ENCODE data around the gene SLC7A14. TPM values are rescaled to one million over a fixed set of nuclear protein-coding genes. Genes with fewer than 3 reads are reported as not detected.

The SLC7A14 gene
- total and polyA plus RNA-seq, 2 donors (not counting 3 experiments of a cell fraction or from before 2014, with no cell fraction given): 0.07 to 0.57 TPM

DNA sequence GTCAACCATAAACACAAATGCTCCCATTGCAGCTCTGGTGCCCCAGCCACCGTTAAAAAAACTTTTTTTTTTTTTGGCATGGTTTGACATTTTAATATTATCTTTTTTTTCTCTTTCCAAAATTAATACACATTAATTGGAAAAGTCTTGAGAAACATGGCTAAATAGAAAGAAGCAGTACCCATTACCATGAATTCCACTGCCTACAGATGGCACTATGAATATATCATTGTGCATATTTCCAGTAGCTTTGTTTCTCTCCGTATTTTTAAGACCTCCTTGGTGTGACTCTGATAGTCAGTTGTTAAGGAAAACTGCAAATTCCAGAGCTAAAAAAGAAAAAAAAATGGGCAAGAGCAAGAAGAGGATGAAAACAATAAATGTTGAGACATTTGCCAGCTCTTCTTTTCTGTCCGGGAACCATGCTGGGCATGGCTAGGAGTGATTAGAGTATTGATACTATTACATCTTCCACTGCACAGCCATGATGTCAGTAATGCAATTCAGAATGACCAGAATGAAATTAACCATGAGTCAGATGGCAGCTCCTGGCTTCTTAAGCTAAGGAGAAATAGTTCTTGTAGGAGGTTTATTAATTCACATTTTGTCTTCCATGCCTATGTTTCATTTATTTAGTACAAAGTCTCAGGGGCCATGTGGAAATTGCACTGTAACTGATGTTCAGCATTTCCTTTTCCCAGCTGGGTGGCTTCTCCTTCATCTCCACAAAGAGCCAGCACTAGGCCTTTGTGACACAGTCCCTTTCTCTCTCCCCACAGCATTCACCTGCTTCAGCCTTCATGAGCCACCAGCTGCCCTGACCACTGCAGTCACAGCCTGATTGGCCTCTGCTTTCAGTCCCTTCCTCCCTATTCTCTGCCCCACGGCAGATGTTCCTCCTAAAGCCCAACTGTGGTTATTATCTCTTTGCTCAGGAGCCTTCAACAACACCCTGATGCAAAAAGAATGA is 31.8 kb downstream of the SLC7A14 start:
- Histone ChIP-seq H3K4me2 (ENCODE audit: insufficient read depth, low read length) (no peak overlapping the region), H2AFZ (ENCODE audit: low read depth, low read length) (no peak overlapping the region), H3K27me3 (ENCODE audit: control insufficient read depth in 2 of 2, insufficient read depth in 2 of 2, low read length in 2 of 2) (no peaks in the 10 kb centered on the region), H3K4me1 (ENCODE audit: control insufficient read depth, extremely low read depth, insufficient read depth, low read length) (no peaks in the 10 kb centered on the region), H3K27ac (ENCODE audit: insufficient read depth, low read depth, low read length) (no peak overlapping the region), H3K4me3 (replicated peaks in 1 of 3; ENCODE audit: insufficient read depth in 1 of 3, low read depth in 1 of 3, low read length in 3 of 3) (no peak overlapping the region), H3K9ac (replicated peaks; ENCODE audit: extremely low read depth, insufficient read depth, low read length) (no peak overlapping the region), H3K9me1 (replicated peaks; ENCODE audit: control insufficient read depth, extremely low read depth, insufficient read depth, low read length) (no peaks in the 10 kb centered on the region), H4K20me1 (replicated peaks; ENCODE audit: control insufficient read depth, extremely low read depth, insufficient read depth, low read length) (no peaks in the 10 kb centered on the region), H3K36me3 (ENCODE audit: control insufficient read depth in 2 of 2, extremely low read depth in 1 of 2, insufficient read depth in 2 of 2, low read length in 2 of 2) (no peaks in the 10 kb centered on the region), H3K79me2 (ENCODE audit: control insufficient read depth, insufficient read depth, low read length) (no peaks in the 10 kb centered on the region), H3K9me3 (replicated peaks; ENCODE audit: control insufficient read depth, insufficient read depth, low read length) (no peaks in the 10 kb centered on the region)
- peak; percentile 25 for DNase-seq (ENCODE audit: low read depth, low spot score)
- FAIRE-seq: no peak
- dilution Hi-C loops (cut with MboI; ENCODE audit: extremely low pct_ligation_motif_present, low sequenced_read_pairs) (no loop called here), intact Hi-C loops (cut with micrococcal nuclease) (no loop called here)
- TF ChIP-seq, protein P1, sequence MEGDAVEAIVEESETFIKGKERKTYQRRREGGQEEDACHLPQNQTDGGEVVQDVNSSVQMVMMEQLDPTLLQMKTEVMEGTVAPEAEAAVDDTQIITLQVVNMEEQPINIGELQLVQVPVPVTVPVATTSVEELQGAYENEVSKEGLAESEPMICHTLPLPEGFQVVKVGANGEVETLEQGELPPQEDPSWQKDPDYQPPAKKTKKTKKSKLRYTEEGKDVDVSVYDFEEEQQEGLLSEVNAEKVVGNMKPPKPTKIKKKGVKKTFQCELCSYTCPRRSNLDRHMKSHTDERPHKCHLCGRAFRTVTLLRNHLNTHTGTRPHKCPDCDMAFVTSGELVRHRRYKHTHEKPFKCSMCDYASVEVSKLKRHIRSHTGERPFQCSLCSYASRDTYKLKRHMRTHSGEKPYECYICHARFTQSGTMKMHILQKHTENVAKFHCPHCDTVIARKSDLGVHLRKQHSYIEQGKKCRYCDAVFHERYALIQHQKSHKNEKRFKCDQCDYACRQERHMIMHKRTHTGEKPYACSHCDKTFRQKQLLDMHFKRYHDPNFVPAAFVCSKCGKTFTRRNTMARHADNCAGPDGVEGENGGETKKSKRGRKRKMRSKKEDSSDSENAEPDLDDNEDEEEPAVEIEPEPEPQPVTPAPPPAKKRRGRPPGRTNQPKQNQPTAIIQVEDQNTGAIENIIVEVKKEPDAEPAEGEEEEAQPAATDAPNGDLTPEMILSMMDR (IDR thresholded peaks at IDR 0.05; ENCODE audit: extremely low read depth in 1 of 2, insufficient read depth in 1 of 2, low read depth in 1 of 2, low read length in 2 of 2): no peak
- TF ChIP-seq GATA2 (IDR thresholded peaks at IDR 0.05; ENCODE audit: insufficient read depth, insufficient read length, low read depth, low read length) (no peak), MAX (IDR thresholded peaks at IDR 0.05; ENCODE audit: insufficient read depth, insufficient read length) (no peak), FOS (IDR thresholded peaks at IDR 0.05; ENCODE audit: borderline replicate concordance, insufficient read depth, low read length) (no peak), JUN (IDR thresholded peaks at IDR 0.05; ENCODE audit: borderline replicate concordance, insufficient read depth, insufficient read length, low read depth) (no peak), POLR2AphosphoS5 (IDR thresholded peaks at IDR 0.05; ENCODE audit: insufficient read depth, low read depth, low read length) (no peak)
- BruUV-seq (replicated peaks): no TSS peak
- POLR2A ChIA-PET: interaction anchor here (0.7 kb wide), 1 partner anchor 442 kb away, joined by 4 read pairs; no protein-coding TSS in a partner anchor
- CTCF ChIA-PET: interaction anchor here (0.7 to 3.3 kb wide), 17 partner anchors 11 to 294 kb away, joined by 3 to 63 read pairs (median 4); partner anchors contain the start of gene SLC7A14
